Heart left ventricle (tissue), 16 donors: ENCODE measurements around the gene CERT1. TPM values are rescaled to one million over a fixed set of nuclear protein-coding genes. Genes with fewer than 3 reads are reported as not detected.
A peak's percentile ranks its signal among the peaks of the same experiment; 100 is the strongest.
"Not testable (repeated sequence)": the region's sequence is repeated elsewhere in the genome, so short reads cannot be mapped to it uniquely, and the experiment has no call there.

ENCODE experiments used
- ATAC-seq, 4 donors: fragments of 200-7000 bp; cut with Tn5 transposase; one replicate each; pipeline ENCODE4 v1.9.1; 2020 to 2022; ENCODE audit warnings: moderate library complexity in 4 of 4, mild to moderate bottlenecking in 3 of 4, moderate number of reproducible peaks in 1 of 4
- DNase-seq, 5 donors: peaks; one replicate each; pipeline ENCODE4 v3.0.0-alpha.2; 2020
- H3K27ac ChIP-seq, 12 donors: fragments of 200-600 bp; sonication (generic) in 4 of 12; one replicate each; pipeline versions ENCODE4 v1.5.0 to v1.8.0; 2016 to 2022; ENCODE audit warnings: mild to moderate bottlenecking in 2 of 12
- H3K27me3 ChIP-seq, 9 donors: fragments of 200-600 bp; sonication (generic) in 2 of 9; one replicate each; pipeline versions ENCODE4 v1.5.1 to v1.8.0; 2016 to 2022; ENCODE audit warnings: mild to moderate bottlenecking in 3 of 9
- H3K36me3 ChIP-seq, 9 donors: fragments of 200-600 bp; sonication (generic) in 2 of 9; one replicate each; pipeline versions ENCODE4 v1.5.0 to v1.8.0; 2018 to 2022; ENCODE audit warnings: mild to moderate bottlenecking in 2 of 9
- H3K4me1 ChIP-seq, 12 donors: fragments of 200-600 bp; sonication (generic) in 4 of 12; one replicate each; pipeline versions ENCODE4 v1.5.0 to v1.8.0; 2016 to 2022; ENCODE audit warnings: mild to moderate bottlenecking in 3 of 12
- H3K4me3 ChIP-seq, 12 donors: fragments of 200-600 bp; sonication (generic) in 4 of 12; one replicate each; pipeline versions ENCODE4 v1.5.0 to v1.8.0; 2017 to 2022; ENCODE audit warnings: mild to moderate bottlenecking in 9 of 12, moderate library complexity in 4 of 12
- H3K9me3 ChIP-seq, 12 donors: fragments of 200-600 bp; sonication (generic) in 4 of 12; one replicate each; pipeline versions ENCODE4 v1.5.0 to v1.8.0; 2016 to 2022; ENCODE audit warnings: mild to moderate bottlenecking in 1 of 12
- CTCF ChIP-seq, 12 donors: fragments of 200-600 bp; sonication (generic) in 4 of 12; IDR thresholded peaks; one replicate each; pipeline versions ENCODE4 v1.5.0 to v1.8.0; 2018 to 2022; ENCODE audit warnings: antibody characterized with exemption in 12 of 12, mild to moderate bottlenecking in 5 of 12
- POLR2A ChIP-seq, 2 donors: fragments of 450-650 bp; IDR thresholded peaks; one replicate each; pipeline ENCODE4 v1.6.1; 2017; ENCODE audit warnings: antibody characterized with exemption in 2 of 2, mild to moderate bottlenecking in 2 of 2, moderate library complexity in 2 of 2
- WGBS, 4 donors: extraction: QIAGEN DNeasy Blood & Tissue Kit in 2 of 4; methylation state at CpG; one replicate each; pipeline versions ENCODE4 v1.1.5 to v1.1.7; 2013 to 2018; 5-methylcytosine and 5-hydroxymethylcytosine counted together
- intact Hi-C, 10 donors: fragments of 100-400 bp; cut with DNase I; formaldehyde crosslinking; loops; one replicate each; pipeline versions ENCODE4 v1.11.1 to v1.14.2; 2022
- polyA plus RNA-seq, 2 donors: library from polyadenylated mRNA; stranded (reverse); fragments of 200-250 nt; gene quantifications; one replicate each; pipeline ENCODE4 v1.2.3, GENCODE V29; 2013
- total RNA-seq, 9 donors: library from RNA; depleted of rRNA in 2 of 9; stranded (reverse); fragments of >200 nt in 2 of 9; fragmentation: NEBNext Ultra II Directional in 3 of 9; extraction: Animal tissue kit (Norgen Biotek cat#: 25700) in 3 of 9; gene quantifications; one replicate each; pipeline versions ENCODE4 v1.1.0 to v1.2.4, GENCODE V29; 2016 to 2023
- donor health status: ischemic (EF 13 %, LVEDD 7.1; RV severe dilation, severe dysfunction).
- donor health status: healthy with polysubstance abuse.
- donor health status: DM: no; HTN: yes; CAD: no.
- donor health status: DM: no; HTN: no; CAD: no.
- donor health status: ischemic (EF 25% LVEDD 6.9; RV normal size, moderate dysfunction).
- donor health status: ischemic (EF 25% LVEDD 5.7; RV mildly dilated, moderate dysfunction).
- donor health status: healthy.
- donor health status: DM: yes; HTN: yes; CAD: no.
- donor health status: ischemic (EF 35%, LVEDD 5.7; RV mildly dilated, moderate dysfunction).
- donor health status: nonischemic (EF 11% LVEDD 7.7; RV severe dilation, severe dysfunction).
- donor health status: DM: yes; HTN: yes; CAD: no.
- donor health status: PGD.
- donor health status: ischemic (EF 29% LVEDD 5.4; RV normal size, mild dysfunction).
- donor health status: nonischemic (EF 23%, LVEDD 6.1; RV moderate dilation, normal function).

CERT1 gene
- total and polyA plus RNA-seq, 11 donors: 6.7 to 57.6 (median 27.3) TPM

DNA sequence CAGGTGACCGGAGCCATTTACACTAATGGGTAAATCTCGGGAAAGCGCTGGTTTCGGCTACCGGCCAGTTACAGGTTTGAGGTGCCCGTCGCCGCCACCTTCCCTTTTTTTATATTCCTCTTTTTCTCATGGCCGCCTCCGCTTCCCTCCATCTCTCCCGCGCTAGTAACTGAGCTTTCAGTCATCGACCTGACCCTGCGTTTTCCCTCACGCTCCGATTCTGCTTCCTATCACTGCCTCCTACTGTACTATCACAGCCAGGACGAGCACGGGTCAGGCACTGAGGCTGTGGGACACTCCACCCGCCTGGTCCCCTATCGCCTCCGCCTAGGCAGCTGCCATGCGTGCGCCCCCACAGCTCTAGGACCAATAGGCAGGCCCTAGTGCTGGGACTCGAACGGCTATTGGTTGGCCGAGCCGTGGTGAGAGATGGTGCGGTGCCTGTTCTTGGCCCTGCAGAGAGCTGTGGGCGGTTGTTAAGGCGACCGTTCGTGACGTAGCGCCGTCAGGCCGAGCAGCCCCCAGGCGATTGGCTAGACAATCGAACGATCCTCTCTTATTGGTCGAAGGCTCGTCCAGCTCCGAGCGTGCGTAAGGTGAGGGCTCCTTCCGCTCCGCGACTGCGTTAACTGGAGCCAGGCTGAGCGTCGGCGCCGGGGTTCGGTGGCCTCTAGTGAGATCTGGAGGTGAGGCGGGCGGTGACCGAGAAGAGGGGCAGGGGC, 174.7 kb downstream of the CERT1 start, which contains the start of gene HMGCR:
Gene HMGCR, plus strand, starts transcription at position 606 of the 722 bp plus-strand sequence. CDS start 5,386 bp downstream, outside the sequence.
- peak; percentile 99 to 100 (median 100) for ATAC-seq

DNA sequence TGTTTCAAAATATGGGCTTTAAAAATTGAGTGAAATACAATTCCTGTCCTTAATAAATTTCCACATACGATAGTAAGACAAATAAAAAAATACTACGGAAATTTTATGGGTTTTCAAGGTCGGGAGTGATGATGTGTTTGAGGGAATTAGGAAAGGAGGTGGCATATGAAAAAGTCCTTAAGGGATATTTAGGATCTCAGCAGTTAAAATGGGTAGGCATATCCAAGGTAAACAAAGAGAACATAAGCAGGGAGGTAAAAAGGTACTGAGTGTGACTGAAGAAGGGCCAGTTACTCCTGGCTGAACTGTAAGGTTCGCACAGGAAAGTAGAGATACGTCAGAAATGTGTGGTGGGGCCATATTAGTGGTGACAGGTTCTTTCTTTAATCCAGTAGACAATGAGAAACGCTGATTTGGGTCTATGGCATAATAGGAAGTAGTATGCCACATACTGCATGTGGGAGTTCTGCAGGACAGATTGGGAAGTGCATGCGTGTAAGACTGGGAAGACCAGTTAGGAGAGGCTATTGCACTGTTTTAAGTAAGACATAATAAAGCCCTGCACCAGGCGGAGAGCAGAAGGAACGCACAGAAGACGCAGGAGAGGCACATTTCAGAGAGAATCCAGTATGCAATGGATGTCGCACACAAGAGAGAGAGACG, 175.3 kb downstream of the CERT1 start:
- peak overlapping the region in 11 of 12 donors; percentile 73 to 98 (median 87) for H3K27ac ChIP-seq
- TF ChIP-seq POLR2A (IDR thresholded peaks at IDR 0.05) (no peak), CTCF (IDR thresholded peaks at IDR 0.05) (peak in 2 of 12 donors; percentile 16 to 46)
- peak overlapping the region; percentile 28 to 99 (median 89) for H3K4me3 ChIP-seq
- 16 to 18% (median 16%) methylated on average over 12 of the region's 12 CpGs for WGBS, 4 donors
- H3K9me3 ChIP-seq: no peaks in the 10 kb centered on the region
- peak in 3 of 4 donors; percentile 33 to 57 (median 38) for ATAC-seq
- no peaks in the 10 kb centered on the region for H3K36me3 ChIP-seq
- no peaks in the 10 kb centered on the region for H3K27me3 ChIP-seq
- intact Hi-C loops: loop anchor here in 9 of 10 donors (1.0 to 10.0 kb wide), 11 partner anchors 99 to 571 kb away; partner anchors contain the start of genes ANKRD31 (in 8 of the 9), GCNT4 (in 2 of the 9), GFM2 (in 1 of the 9) and NSA2 (in 1 of the 9)
- peaks cover 0 to 22% (median 14%) of the 10 kb centered on the region in 12 donors for H3K4me1 ChIP-seq
- peak in 1 of 5 donors; percentile 20 for DNase-seq

More for the DNA sequence above, 174.7 kb downstream of the CERT1 start, which contains the start of gene HMGCR:
- TF ChIP-seq POLR2A (IDR thresholded peaks at IDR 0.05) (peak in 1 of 2 donors; percentile 69), CTCF (IDR thresholded peaks at IDR 0.05) (peak in 5 of 12 donors; percentile 19 to 55 (median 35))
- peak within 1 kb of the TSS; percentile 75 to 99 (median 89) for H3K4me3 ChIP-seq
- peak within 1 kb of the TSS; percentile 54 to 98 (median 88) for H3K27ac ChIP-seq
- no peaks in the 10 kb centered on the region for H3K27me3 ChIP-seq
- H3K9me3 ChIP-seq: no peaks in the 10 kb centered on the region
- intact Hi-C loops: loop anchor here in 9 of 10 donors (1.0 to 10.0 kb wide), 11 partner anchors 99 to 572 kb away; partner anchors contain the start of genes ANKRD31 (in 8 of the 9), GCNT4 (in 2 of the 9), GFM2 (in 1 of the 9) and NSA2 (in 1 of the 9)
- peaks cover 0 to 28% (median 14%) of the 10 kb centered on the region in 12 donors for H3K4me1 ChIP-seq
- DNase-seq: peak; percentile 99 to 100 (median 99)
- no peaks in the 10 kb centered on the region for H3K36me3 ChIP-seq
- WGBS, 4 donors: 0 to 1% (median 0%) methylated on average over 37 to 56 of the region's 56 CpGs

DNA sequence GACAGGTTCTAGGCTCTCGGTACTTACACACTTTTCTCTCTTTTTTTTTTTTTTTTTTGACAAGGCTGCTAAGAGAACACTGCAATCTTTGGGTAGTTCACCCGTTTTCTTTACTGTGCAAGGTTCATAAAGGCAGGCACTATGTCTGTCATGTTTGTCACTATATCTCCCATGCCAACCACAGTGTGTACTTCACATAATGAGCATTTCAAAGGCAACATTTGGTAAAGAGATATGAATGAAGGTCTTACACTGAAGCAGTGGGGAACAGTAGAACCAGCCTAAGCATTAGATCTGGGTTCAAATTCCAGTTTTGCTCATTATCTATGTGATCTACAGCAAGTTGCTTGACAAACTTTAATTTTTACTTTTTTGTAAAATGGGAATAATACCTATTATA, 175.9 kb downstream of the CERT1 start:
- WGBS, 4 donors: 78 to 86% (median 85%) methylated on average over 2 of the region's 2 CpGs
- Histone ChIP-seq H3K36me3 (no peaks in the 10 kb centered on the region), H3K27me3 (no peaks in the 10 kb centered on the region), H3K27ac (no peak overlapping the region), H3K4me1 (peaks cover 0 to 22% (median 14%) of the 10 kb centered on the region in 12 donors), H3K9me3 (no peaks in the 10 kb centered on the region), H3K4me3 (no peak overlapping the region)
- no peak for TF ChIP-seq POLR2A (IDR thresholded peaks at IDR 0.05)
- TF ChIP-seq CTCF (IDR thresholded peaks at IDR 0.05): no peak
- DNase-seq (no peak), ATAC-seq (no peak)
- intact Hi-C loops: loop anchor here in 7 of 10 donors (5.0 to 10.0 kb wide), 8 partner anchors 98 to 571 kb away; partner anchors contain the start of genes ANKRD31 (in 5 of the 7), GCNT4 (in 2 of the 7), GFM2 (in 1 of the 7) and NSA2 (in 1 of the 7)

DNA sequence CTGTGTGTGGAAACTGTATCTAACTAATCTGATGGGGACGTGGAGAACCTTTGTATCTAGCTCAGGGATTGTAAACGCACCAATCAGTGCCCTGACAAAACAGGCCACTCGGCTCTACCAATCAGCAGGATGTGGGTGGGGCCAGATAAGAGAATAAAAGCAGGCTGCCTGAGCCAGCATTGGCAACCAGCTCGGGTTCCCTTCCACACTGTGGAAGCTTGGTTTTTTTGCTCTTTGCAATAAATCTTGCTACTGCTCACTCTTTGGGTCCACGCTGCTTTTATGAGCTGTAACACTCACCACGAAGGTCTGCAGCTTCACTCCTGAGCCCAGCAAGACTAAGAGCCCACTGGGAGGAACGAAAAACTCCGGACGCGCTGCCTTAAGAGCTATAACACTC, 177.0 kb downstream of the CERT1 start:
- intact Hi-C loops: loop anchor here in 4 of 10 donors (10.0 kb wide), 5 partner anchors 280 to 570 kb away; partner anchors contain the start of genes GCNT4 (in 1 of the 4), GFM2 (in 1 of the 4) and NSA2 (in 1 of the 4)
- not testable (repeated sequence) for H3K9me3 ChIP-seq, H3K27me3 ChIP-seq, DNase-seq, H3K27ac ChIP-seq, H3K36me3 ChIP-seq, H3K4me3 ChIP-seq, ATAC-seq
- peaks cover 0 to 22% (median 14%) of the 10 kb centered on the region in 12 donors for H3K4me1 ChIP-seq
- 86 to 96% (median 87%) methylated on average over 7 to 10 of the region's 10 CpGs for WGBS, 4 donors

- not testable (repeated sequence) for H3K4me3 ChIP-seq, H3K36me3 ChIP-seq, H3K9me3 ChIP-seq, ATAC-seq, H3K27ac ChIP-seq, H3K27me3 ChIP-seq
- H3K4me1 ChIP-seq: peaks cover 0 to 19% (median 11%) of the 10 kb centered on the region in 12 donors
- WGBS, 4 donors: 93 to 98% (median 96%) methylated on average over 12 to 22 of the region's 23 CpGs
- peak in 1 of 5 donors; percentile 54 for DNase-seq
- intact Hi-C loops: loop anchor here in 4 of 10 donors (10.0 kb wide), 5 partner anchors 279 to 569 kb away; partner anchors contain the start of genes GCNT4 (in 1 of the 4), GFM2 (in 1 of the 4) and NSA2 (in 1 of the 4)
Observed at GRCh38 chr5:75333759-75334158, 177.7 kb downstream of the CERT1 start.
